ENCODE results near the gene ZCCHC8.
"Not testable (repeated sequence)": the region's sequence is repeated elsewhere in the genome, so short reads cannot be mapped to it uniquely, and the experiment has no call there.

The ZCCHC8 gene

GRCh38 chr12:122508163-122508562 lies 7.4 kb upstream of the ZCCHC8 start:
- no peak for DNase-seq (ENCODE audit: low read depth, low spot score)

- DNase-seq (ENCODE audit: low read depth, low spot score) = no peak
Observed at GRCh38 chr12:122506393-122506938, 5.7 kb upstream of the ZCCHC8 start.

GRCh38 chr12:122505419-122506051 lies 4.8 kb upstream of the ZCCHC8 start:
- no peak for DNase-seq (ENCODE audit: low read depth, low spot score)

- DNase-seq (ENCODE audit: low read depth, low spot score) = no peak
Observed at GRCh38 chr12:122503783-122504590, 3.3 kb upstream of the ZCCHC8 start.

GRCh38 chr12:122503147-122503751 lies 2.5 kb upstream of the ZCCHC8 start:
- no peak for DNase-seq (ENCODE audit: low read depth, low spot score)

GRCh38 chr12:122501489-122501989 lies 807 bp upstream of the ZCCHC8 start:
- no peak for DNase-seq (ENCODE audit: low read depth, low spot score)

- DNase-seq (ENCODE audit: low read depth, low spot score) = no peak
Observed at GRCh38 chr12:122499991-122500684, 594 bp downstream of the ZCCHC8 start.

- no peak for DNase-seq (ENCODE audit: low read depth, low spot score)
Observed at GRCh38 chr12:122495258-122495657, 5.5 kb downstream of the ZCCHC8 start.

- DNase-seq (ENCODE audit: low read depth, low spot score) = not testable (repeated sequence)
Observed at GRCh38 chr12:122493222-122493621, 7.5 kb downstream of the ZCCHC8 start.

GRCh38 chr12:122491991-122492390 lies 8.7 kb downstream of the ZCCHC8 start:
- no peak for DNase-seq (ENCODE audit: low read depth, low spot score)

- DNase-seq (ENCODE audit: low read depth, low spot score) = no peak
Observed at GRCh38 chr12:122489038-122489437, 11.7 kb downstream of the ZCCHC8 start.

GRCh38 chr12:122487807-122488206 lies 12.9 kb downstream of the ZCCHC8 start:
- DNase-seq (ENCODE audit: low read depth, low spot score) = not testable (repeated sequence)

GRCh38 chr12:122486805-122487426 lies 13.8 kb downstream of the ZCCHC8 start:
- DNase-seq (ENCODE audit: low read depth, low spot score) = no peak

GRCh38 chr12:122486360-122486759 lies 14.4 kb downstream of the ZCCHC8 start:
- DNase-seq (ENCODE audit: low read depth, low spot score) = not testable (repeated sequence)

GRCh38 chr12:122484385-122484784 lies 16.3 kb downstream of the ZCCHC8 start:
- not testable (repeated sequence) for DNase-seq (ENCODE audit: low read depth, low spot score)

- DNase-seq (ENCODE audit: low read depth, low spot score) = no peak
Observed at GRCh38 chr12:122483969-122484368, 16.8 kb downstream of the ZCCHC8 start.

- DNase-seq (ENCODE audit: low read depth, low spot score) = no peak
Observed at GRCh38 chr12:122481861-122482260, 18.9 kb downstream of the ZCCHC8 start.

GRCh38 chr12:122480753-122481152 lies 20.0 kb downstream of the ZCCHC8 start:
- DNase-seq (ENCODE audit: low read depth, low spot score) = no peak

GRCh38 chr12:122474324-122474716 lies 26.4 kb downstream of the ZCCHC8 start:
- DNase-seq (ENCODE audit: low read depth, low spot score) = no peak

- no peak for DNase-seq (ENCODE audit: low read depth, low spot score)
Observed at GRCh38 chr12:122473543-122474323, 27.0 kb downstream of the ZCCHC8 start.

Measured in brain pericyte (primary cell).